Mucosa of gallbladder (tissue), 1 donor: ENCODE data around the gene RPL22L1. TPM values are rescaled to one million over a fixed set of nuclear protein-coding genes. Genes with fewer than 3 reads are reported as not detected.
"Not testable (repeated sequence)": the region's sequence is repeated elsewhere in the genome, so short reads cannot be mapped to it uniquely, and the experiment has no call there.

Source experiments
- DNase-seq: peaks from one replicate; pipeline ENCODE4 v3.0.0-alpha.2; 2020; ENCODE audit warnings: low spot score
- total RNA-seq: library from RNA; stranded (reverse); gene quantifications from one replicate; pipeline ENCODE4 v1.2.1, GENCODE V29; 2021
- donor health status: DM: no; HTN: no; CAD: no.

The RPL22L1 gene
- total RNA-seq, 1 donor from 2014 or later = 16.3 TPM

DNA sequence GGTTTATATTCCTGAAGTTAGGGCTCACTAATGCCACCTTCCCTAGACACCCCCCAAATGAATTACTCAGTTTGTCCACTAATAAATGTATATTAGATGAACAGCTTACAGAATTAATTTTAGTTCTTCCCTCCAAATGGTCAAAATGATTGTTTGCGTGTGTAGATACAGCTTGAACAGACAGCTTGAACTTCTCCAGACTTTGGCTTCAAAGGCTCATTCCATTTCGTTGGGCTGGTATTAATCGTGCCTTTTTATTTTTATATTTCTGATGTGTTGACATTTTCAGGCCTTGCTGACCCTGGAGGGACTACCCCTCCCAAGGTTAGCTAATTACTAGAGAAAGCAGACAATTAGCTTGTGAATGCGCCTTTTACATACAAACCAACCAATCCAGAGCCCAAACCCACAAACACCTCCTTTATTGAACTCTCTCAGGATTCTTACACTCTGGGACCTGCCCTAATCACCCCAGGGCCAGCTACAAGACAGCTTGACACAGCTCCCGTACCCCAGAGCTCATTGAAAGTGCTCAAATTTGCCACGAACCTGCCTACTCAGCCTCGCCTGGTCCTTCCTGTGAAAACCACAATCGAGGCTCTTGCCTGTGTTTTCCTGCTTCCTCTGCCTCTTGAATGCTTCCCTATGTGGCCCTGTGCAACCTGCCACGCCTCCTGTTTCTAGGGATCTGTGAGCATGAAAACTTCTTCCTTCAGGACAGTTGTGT lies 40.3 kb downstream of the RPL22L1 start:
- no peak for DNase-seq

- no peak for DNase-seq
These were observed 43.9 kb downstream of the RPL22L1 start for GRCh38 chr3:170826047-170826446.

DNA sequence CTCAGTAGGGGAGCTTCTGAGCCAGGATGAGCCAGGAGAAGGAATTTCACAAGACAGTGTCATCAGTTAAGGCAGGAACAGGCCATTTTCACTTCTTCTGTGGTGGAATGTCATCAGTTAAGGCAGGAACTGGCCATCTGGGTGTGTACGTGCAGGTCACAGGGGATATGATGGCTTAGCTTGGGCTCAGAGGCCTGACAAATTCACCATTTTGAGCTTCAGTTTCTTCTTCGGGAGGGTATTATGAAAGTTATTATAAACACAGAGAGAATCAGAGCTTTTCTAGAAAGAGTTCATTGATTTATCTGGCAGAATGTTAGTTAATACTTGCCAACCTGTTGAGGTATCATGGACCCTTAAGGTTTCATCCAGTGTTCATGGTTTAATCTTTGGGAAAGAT lies 46.4 kb downstream of the RPL22L1 start:
- not testable (repeated sequence) for DNase-seq

- not testable (repeated sequence) for DNase-seq
These were observed 51.7 kb downstream of the RPL22L1 start for GRCh38 chr3:170818325-170818724.

GRCh38 chr3:170817471-170817870 lies 52.5 kb downstream of the RPL22L1 start:
- not testable (repeated sequence) for DNase-seq

- no peak for DNase-seq
These were observed 53.2 kb downstream of the RPL22L1 start for GRCh38 chr3:170816841-170817240.

DNA sequence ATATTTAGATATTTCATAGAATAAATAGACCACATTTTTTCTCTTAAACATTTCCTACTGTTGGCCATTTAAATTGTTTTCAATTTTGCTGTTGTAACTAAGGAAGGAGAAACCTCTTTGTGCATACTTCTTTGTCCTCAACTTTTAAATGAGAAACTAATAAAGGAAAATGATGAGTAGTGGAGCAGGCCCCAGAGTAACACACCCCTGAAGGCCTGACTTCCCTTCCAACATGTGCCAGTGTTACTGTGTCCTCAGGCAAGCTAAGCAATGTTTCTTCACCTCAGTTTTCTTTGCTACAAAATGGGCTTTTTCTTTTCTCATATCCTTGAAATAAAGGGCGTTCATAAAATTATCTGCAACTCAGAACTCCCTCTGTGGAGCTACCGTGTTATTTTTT lies 53.7 kb downstream of the RPL22L1 start:
- no peak for DNase-seq

DNA sequence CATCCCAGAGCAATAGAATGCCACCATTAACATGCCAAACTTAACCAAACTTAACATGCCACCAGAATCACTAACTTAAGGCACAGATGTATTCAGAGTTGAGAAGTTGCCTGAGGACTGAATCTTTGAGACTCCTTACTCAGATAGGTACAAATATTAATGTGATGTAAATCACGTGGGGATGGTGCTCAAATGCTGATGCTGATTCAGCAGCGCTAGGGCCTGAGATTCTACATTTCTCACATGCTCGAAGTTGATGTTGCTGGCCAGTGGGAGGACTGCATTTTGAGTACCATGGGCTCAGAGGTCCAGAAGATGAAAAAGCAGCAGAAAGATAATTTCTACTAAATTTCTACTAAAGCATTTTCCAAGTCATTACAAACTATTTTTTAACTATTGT lies 54.1 kb downstream of the RPL22L1 start:
- no peak for DNase-seq

GRCh38 chr3:170815340-170815739 lies 54.7 kb downstream of the RPL22L1 start:
- DNase-seq = peak; percentile 16

Other genes starting within 250 kb of the RPL22L1 start
- gene EIF5A2, start 38.4 kb upstream of the RPL22L1 start, total RNA-seq = 11.5 TPM
- gene SLC2A2, start 156.5 kb upstream of the RPL22L1 start, total RNA-seq = 22.4 TPM